Measurements from ENCODE around the gene TIMP4.

The TIMP4 gene

GRCh38 chr3:12136371-12136770, 22.3 kb downstream of the TIMP4 start:
- no peak overlapping the region for H3K27ac ChIP-seq
- TF ChIP-seq CTCF (IDR thresholded peaks at IDR 0.05), result no peak
- TF ChIP-seq ZFX (IDR thresholded peaks at IDR 0.05; ENCODE audit: borderline replicate concordance), result no peak

- H3K27ac ChIP-seq, result no peak overlapping the region
These were observed 23.6 kb downstream of the TIMP4 start for GRCh38 chr3:12135029-12135657.

GRCh38 chr3:12132881-12133280, 25.8 kb downstream of the TIMP4 start:
- no peak for TF ChIP-seq ZFX (IDR thresholded peaks at IDR 0.05; ENCODE audit: borderline replicate concordance)
- no peak for TF ChIP-seq CTCF (IDR thresholded peaks at IDR 0.05)

More at GRCh38 chr3:12135029-12135657, 23.6 kb downstream of the TIMP4 start:
- no peak for TF ChIP-seq ZFX (IDR thresholded peaks at IDR 0.05; ENCODE audit: borderline replicate concordance)
- peak; percentile 80 for TF ChIP-seq CTCF (IDR thresholded peaks at IDR 0.05)

GRCh38 chr3:12131351-12132090, 27.2 kb downstream of the TIMP4 start:
- TF ChIP-seq CTCF (IDR thresholded peaks at IDR 0.05) (no peak), ZFX (IDR thresholded peaks at IDR 0.05; ENCODE audit: borderline replicate concordance) (no peak)
- no peak overlapping the region for H3K27ac ChIP-seq

More at GRCh38 chr3:12132881-12133280, 25.8 kb downstream of the TIMP4 start:
- H3K27ac ChIP-seq, result no peak overlapping the region

- H3K27ac ChIP-seq, result no peak overlapping the region
- TF ChIP-seq ZFX (IDR thresholded peaks at IDR 0.05; ENCODE audit: borderline replicate concordance), result no peak
- no peak for TF ChIP-seq CTCF (IDR thresholded peaks at IDR 0.05)
These were observed 31.3 kb downstream of the TIMP4 start for GRCh38 chr3:12127391-12127790.

GRCh38 chr3:12125772-12126171, 32.9 kb downstream of the TIMP4 start:
- TF ChIP-seq CTCF (IDR thresholded peaks at IDR 0.05), result no peak
- TF ChIP-seq ZFX (IDR thresholded peaks at IDR 0.05; ENCODE audit: borderline replicate concordance), result no peak

GRCh38 chr3:12121466-12121865, 37.2 kb downstream of the TIMP4 start:
- no peak overlapping the region for H3K27ac ChIP-seq

More at GRCh38 chr3:12125772-12126171, 32.9 kb downstream of the TIMP4 start:
- H3K27ac ChIP-seq, result no peak overlapping the region

More at GRCh38 chr3:12121466-12121865, 37.2 kb downstream of the TIMP4 start:
- TF ChIP-seq ZFX (IDR thresholded peaks at IDR 0.05; ENCODE audit: borderline replicate concordance) (no peak), CTCF (IDR thresholded peaks at IDR 0.05) (no peak)

Measured in 22Rv1 (cell line).